K562 (cell line): ENCODE measurements around the gene EFS. TPM values are rescaled to one million over a fixed set of nuclear protein-coding genes. Genes with fewer than 3 reads are reported as not detected.

Source experiments
- ATAC-seq: fragments of 200-7000 bp; cut with Tn5 transposase; 3 replicates; pipeline ENCODE4 v1.9.1; 2020; ENCODE audit warnings: moderate library complexity
- BruUV-seq: library from RNA; stranded (reverse); fragments of 400-500 nt; replicated peaks from 2 replicates; lab custom pipeline; 2021; lab: Mats Ljungman, UMichigan
- CTCF ChIA-PET: fragments of 300-600 bp; formaldehyde crosslinking; extraction: SDS; loops from one replicate; lab custom pipeline; 2021; ENCODE audit warnings: low intra/inter-chr PET ratio; lab: Yijun Ruan, JAX
- POLR2A ChIA-PET: fragments of 300-600, 350-650 bp; sonication (Branson Sonifier 250); formaldehyde crosslinking; extraction: SDS; loops from one replicate; lab custom pipeline; 2021; ENCODE audit warnings: antibody characterized with exemption, inconsistent platforms; lab: Yijun Ruan, JAX
- DNase-seq, 4 experiments: peaks; one replicate each; pipeline versions ENCODE4 v3.0.0 to v3.0.0-alpha.2; 2011 to 2018; ENCODE audit warnings: low spot score in 3 of 4, mixed read lengths in 3 of 4; ENCODE audit errors: extremely low read depth in 1 of 4
- FAIRE-seq: peaks from 2 replicates; lab custom pipeline; 2011; peaks lifted over from hg19 to GRCh38; lab: Jason Lieb, UNC
- H2AFZ ChIP-seq: 2 replicates; pipeline ENCODE4 v1.6.0; 2011; ENCODE audit warnings: low read depth, low read length, control low read depth, inconsistent platforms
- H3K27ac ChIP-seq: fragments of 200-600 bp; 3 replicates; pipeline ENCODE4 v1.8.0; 2011; ENCODE audit warnings: low read depth, mild to moderate bottlenecking, control low read depth, inconsistent platforms, low read length, moderate library complexity, mixed read lengths; ENCODE audit errors: extremely low read depth
- H3K27me3 ChIP-seq, 2 experiments: fragments of 300-600 bp in 1 of 2; 2 replicates in 1 of 2; 3 replicates in 1 of 2; pipeline versions ENCODE4 v1.6.0 to v1.8.0; 2011; ENCODE audit warnings: inconsistent platforms in 2 of 2, low read length in 2 of 2, mild to moderate bottlenecking in 1 of 2, mixed read lengths in 1 of 2, moderate library complexity in 1 of 2; ENCODE audit not compliant: control insufficient read depth in 2 of 2, insufficient read depth in 2 of 2
- H3K36me3 ChIP-seq: fragments of 300-600 bp; 3 replicates; pipeline ENCODE4 v1.8.0; 2011; ENCODE audit warnings: mild to moderate bottlenecking, low read length, inconsistent platforms; ENCODE audit not compliant: control insufficient read depth, insufficient read depth
- H3K4me1 ChIP-seq, 2 experiments: fragments of 200-600 bp in 1 of 2; replicated peaks in 1 of 2; 2 replicates in 1 of 2; 3 replicates in 1 of 2; pipeline versions ENCODE4 v1.5.1 to v1.8.0; 2011; ENCODE audit warnings: inconsistent platforms in 2 of 2, low read length in 2 of 2, mild to moderate bottlenecking in 1 of 2, mixed read lengths in 1 of 2, moderate library complexity in 1 of 2; ENCODE audit not compliant: control insufficient read depth in 2 of 2, insufficient read depth in 2 of 2
- H3K4me2 ChIP-seq: 2 replicates; pipeline ENCODE4 v1.6.1; 2011; ENCODE audit warnings: low read length, control low read depth, inconsistent platforms, mixed read lengths; ENCODE audit not compliant: insufficient read depth
- H3K4me3 ChIP-seq: fragments of 200-600 bp; sonication (generic), shearing (Covaris generic); 2 replicates; pipeline ENCODE4 v1.5.1; 2016; ENCODE audit warnings: control low read depth, inconsistent platforms
- H3K79me2 ChIP-seq: fragments of 200-600 bp; 3 replicates; pipeline ENCODE4 v1.8.0; 2011; ENCODE audit warnings: low read length, inconsistent platforms; ENCODE audit not compliant: control insufficient read depth, insufficient read depth
- H3K9ac ChIP-seq, 2 experiments: 2 replicates each; pipeline versions ENCODE4 v1.6.0 to v1.6.1; 2011; ENCODE audit warnings: low read depth in 2 of 2, low read length in 2 of 2, control low read depth in 1 of 2, inconsistent platforms in 1 of 2, mild to moderate bottlenecking in 1 of 2, mixed read lengths in 1 of 2; ENCODE audit not compliant: insufficient read depth in 1 of 2
- H3K9me1 ChIP-seq: one replicate; pipeline ENCODE4 v1.6.0; 2011; ENCODE audit warnings: inconsistent platforms, mild to moderate bottlenecking, low read length, moderate library complexity; ENCODE audit not compliant: control insufficient read depth, insufficient read depth
- H3K9me3 ChIP-seq: replicated peaks from 2 replicates; pipeline ENCODE4 v1.5.1; 2011; ENCODE audit warnings: low read depth, low read length, inconsistent platforms; ENCODE audit not compliant: control insufficient read depth, insufficient read depth
- H4K20me1 ChIP-seq: replicated peaks from 2 replicates; pipeline ENCODE4 v1.6.1; 2011; ENCODE audit warnings: low read length, inconsistent platforms, mixed read lengths; ENCODE audit not compliant: control insufficient read depth, insufficient read depth
- ARID3A ChIP-seq: IDR thresholded peaks from 2 replicates; pipeline ENCODE4 v1.6.1; 2012; ENCODE audit warnings: low read depth, low read length, improper control_type of control experiment, borderline replicate concordance
- FOS ChIP-seq: IDR thresholded peaks from 3 replicates; pipeline ENCODE4 v1.6.1; 2011; ENCODE audit not compliant: insufficient read length; ENCODE audit errors: extremely low read depth
- HNRNPH1 ChIP-seq: fragments of 200-400 bp; formaldehyde crosslinking; optimal IDR thresholded peaks from 2 replicates; pipeline ENCODE3; 2017; ENCODE audit warnings: low read depth, mild to moderate bottlenecking, low read length, moderate library complexity
- KDM2B ChIP-seq: fragments of 250-450 bp; sonication (Bioruptor Pico); IDR thresholded peaks from 2 replicates; pipeline ENCODE4 v1.8.0; 2021; ENCODE audit warnings: mild to moderate bottlenecking, moderate library complexity
- NBN ChIP-seq: fragments of 450-650 bp; IDR thresholded peaks from 2 replicates; pipeline ENCODE4 v1.6.1; 2016; ENCODE audit warnings: low read depth, mild to moderate bottlenecking
- SMAD1 ChIP-seq: fragments of 150-350 bp; IDR thresholded peaks from 2 replicates; pipeline ENCODE4 v1.6.1; 2014; ENCODE audit warnings: low read length, low read depth; ENCODE audit not compliant: partially characterized antibody
- WGBS: fragments of 100-300 bp; shearing (Covaris generic); methylation state at CpG from one replicate; pipeline ENCODE4 v1.1.6; 2016; ENCODE audit warnings: low coverage, mixed read lengths; ENCODE audit not compliant: insufficient coverage; ENCODE audit errors: missing lambda C conversion rate; 5-methylcytosine and 5-hydroxymethylcytosine counted together
- in situ Hi-C: fragments of 300-500 bp; cut with MboI; formaldehyde crosslinking; loops from 4 replicates; pipeline ENCODE4 v1.15.0; 2018; ENCODE audit warnings: inconsistent platforms, mixed read lengths
- intact Hi-C: fragments of 100-400 bp; cut with micrococcal nuclease; formaldehyde crosslinking; loops from 2 replicates; pipeline ENCODE4 v1.14.2; 2022
- polyA plus RNA-seq, 8 experiments: library from polyadenylated mRNA; depleted of rRNA in 4 of 8; stranded (reverse) in 5 of 8; unstranded in 3 of 8; fragments of >200 nt; fragmentation: Nextera tagmentation in 2 of 8; fragmentation: Illumina TruSeq in 1 of 8; extraction: Ambion mirVana in 2 of 8; extraction: Trizol in 1 of 8; gene quantifications; 2 replicates each; pipeline versions ENCODE4 v1.2.1 to v1.2.3, GENCODE V29; 2011 to 2014; ENCODE audit warnings: inconsistent platforms in 1 of 8, missing spikeins in 1 of 8
- total RNA-seq, 7 experiments: library from RNA; depleted of rRNA in 6 of 7; stranded (reverse); fragments of >200 nt in 6 of 7; fragmentation: Illumina TruSeq in 2 of 7; extraction: Trizol in 2 of 7; gene quantifications; 2 replicates each; pipeline versions ENCODE4 v1.2.1 to v1.2.3, GENCODE V29; 2011 to 2021; ENCODE audit warnings: low replicate concordance in 1 of 7

Gene EFS
- total and polyA plus RNA-seq, 9 of the 15 experiments (the other 6 are each of a cell fraction or from before 2014, with no cell fraction given) = 0.01 to 0.03 TPM; not detected in 7

GRCh38 chr14:23359722-23360447, 5.1 kb downstream of the EFS start:
- DNase-seq = no peak
- CTCF ChIA-PET = no interaction called here
- WGBS = 15% methylated on average over 12 of the region's 22 CpGs
- H2AFZ ChIP-seq = no peak overlapping the region
- intact Hi-C loops (loop anchor here (2.0 kb wide), 1 partner anchor 31 kb away; no protein-coding TSS in a partner anchor), in situ Hi-C loops (no loop called here)
- no peak overlapping the region for H3K9ac ChIP-seq
- no peak for TF ChIP-seq NBN
- no peak for TF ChIP-seq FOS
- TF ChIP-seq HNRNPH1 = no peak
- TF ChIP-seq ARID3A = no peak
- no peak for TF ChIP-seq SMAD1
- TF ChIP-seq KDM2B = no peak
- H3K9me3 ChIP-seq = no peaks in the 10 kb centered on the region
- H3K36me3 ChIP-seq = no peaks in the 10 kb centered on the region
- H3K4me1 ChIP-seq = peaks cover 0 to 7% of the 10 kb centered on the region in 2 experiments; a peak in 3 of 5 replicates
- no TSS peak for BruUV-seq
- no peaks in the 10 kb centered on the region for H3K79me2 ChIP-seq
- POLR2A ChIA-PET = interaction anchor here (0.6 to 1.4 kb wide), 3 partner anchors 39 to 150 kb away, joined by 4 to 5 read pairs (median 4); partner anchors contain the start of gene PABPN1
- FAIRE-seq = no peak
- no peak overlapping the region for H3K4me3 ChIP-seq
- H3K9me1 ChIP-seq = no peaks in the 10 kb centered on the region
- no peak overlapping the region for H3K4me2 ChIP-seq
- ATAC-seq = no peak
- H4K20me1 ChIP-seq = no peaks in the 10 kb centered on the region; the same call in 1 of the 2 replicates
- no peak overlapping the region for H3K27ac ChIP-seq
- peaks cover 10 to 56% of the 10 kb centered on the region in 2 experiments for H3K27me3 ChIP-seq
